K562 (cell line): ENCODE results near the gene PSMB11. TPM values are rescaled to one million over a fixed set of nuclear protein-coding genes. Genes with fewer than 3 reads are reported as not detected.

Source experiments
- BHLHE40 ChIP-seq: IDR thresholded peaks from 2 replicates; pipeline ENCODE4 v1.6.1; 2011; ENCODE audit warnings: low read length, improper control_type of control experiment
- CCNT2 ChIP-seq: IDR thresholded peaks from 2 replicates; pipeline ENCODE4 v1.6.1; 2011; ENCODE audit warnings: borderline replicate concordance, low read depth, mild to moderate bottlenecking, moderate library complexity, mixed read lengths, low read length; ENCODE audit not compliant: insufficient read length; ENCODE audit errors: extremely low read depth
- CEBPZ ChIP-seq: fragments of 150-350 bp; IDR thresholded peaks from 2 replicates; pipeline ENCODE4 v1.6.1; 2014; ENCODE audit warnings: low read depth, mild to moderate bottlenecking, low read length, borderline replicate concordance
- ELF4 ChIP-seq: fragments of 450-650 bp; formaldehyde crosslinking; IDR thresholded peaks from 2 replicates; pipeline ENCODE4 v1.4.0; 2022; ENCODE audit warnings: missing genetic modification characterization
- HMGN3 ChIP-seq: IDR thresholded peaks from 2 replicates; pipeline ENCODE4 v1.6.1; 2011; ENCODE audit warnings: borderline replicate concordance, low read depth, mild to moderate bottlenecking, mixed read lengths, low read length; ENCODE audit not compliant: insufficient read length; ENCODE audit errors: extremely low read depth
- JUN ChIP-seq, 2 experiments: sonication (generic) in 1 of 2; formaldehyde crosslinking in 1 of 2; IDR thresholded peaks; 2 replicates each; pipeline versions ENCODE4 v1.6.1 to v1.8.0; 2012 to 2022; ENCODE audit warnings: borderline replicate concordance in 2 of 2, mild to moderate bottlenecking in 2 of 2, improper control_type of control experiment in 1 of 2, low read depth in 1 of 2, low read length in 1 of 2, missing genetic modification reagents in 1 of 2
- LEF1 ChIP-seq: fragments of 450-650 bp; IDR thresholded peaks from 2 replicates; pipeline ENCODE4 v1.6.1; 2016; ENCODE audit warnings: mild to moderate bottlenecking
- MIER1 ChIP-seq: fragments of 450-650 bp; IDR thresholded peaks from 2 replicates; pipeline ENCODE4 v1.6.1; 2016; ENCODE audit warnings: antibody characterized with exemption, mild to moderate bottlenecking, low read depth
- NR4A1 ChIP-seq, 2 experiments: fragments of 250-450 bp in 1 of 2; fragments of 450-650 bp in 1 of 2; sonication (Bioruptor Pico) in 1 of 2; IDR thresholded peaks; 2 replicates each; pipeline versions ENCODE4 v1.4.0 to v1.6.1; 2016 to 2020; ENCODE audit warnings: mild to moderate bottlenecking in 2 of 2, missing compliant biosample characterization in 1 of 2, missing genetic modification characterization in 1 of 2, moderate library complexity in 1 of 2
- NRF1 ChIP-seq, 2 experiments: fragments of 450-650 bp; IDR thresholded peaks in 1 of 2; conservative IDR thresholded peaks in 1 of 2; 2 replicates each; pipeline ENCODE4 v1.6.1; 2014; ENCODE audit warnings: mild to moderate bottlenecking in 2 of 2
- POLR2B ChIP-seq: fragments of 450-650 bp; IDR thresholded peaks from 2 replicates; pipeline ENCODE4 v1.6.1; 2018; ENCODE audit warnings: low read depth; ENCODE audit not compliant: partially characterized antibody
- PTBP1 ChIP-seq: fragments of 200-400 bp; formaldehyde crosslinking; IDR thresholded peaks from 2 replicates; pipeline ENCODE4 v1.6.1; 2017; ENCODE audit warnings: low read depth, low read length
- RB1 ChIP-seq: fragments of 450-650 bp; IDR thresholded peaks from 2 replicates; pipeline ENCODE4 v1.6.1; 2017; ENCODE audit warnings: low read depth, mild to moderate bottlenecking
- RBFOX2 ChIP-seq: fragments of 200-400 bp; formaldehyde crosslinking; IDR thresholded peaks from 2 replicates; pipeline ENCODE4 v1.6.1; 2017; ENCODE audit warnings: low read depth, mild to moderate bottlenecking, low read length, moderate library complexity
- TBP ChIP-seq: optimal IDR thresholded peaks from 2 replicates; pipeline ENCODE3; 2011; ENCODE audit warnings: low read depth, low read length, improper control_type of control experiment
- TOE1 ChIP-seq, 2 experiments: fragments of 450-650 bp in 1 of 2; sonication (generic) in 1 of 2; formaldehyde crosslinking in 1 of 2; IDR thresholded peaks; 2 replicates each; pipeline versions ENCODE4 v1.7.1 to v1.8.0; 2016 to 2022; ENCODE audit warnings: borderline replicate concordance in 2 of 2, mild to moderate bottlenecking in 2 of 2, antibody characterized with exemption in 1 of 2, inconsistent platforms in 1 of 2, low read depth in 1 of 2, missing genetic modification reagents in 1 of 2, moderate library complexity in 1 of 2
- TRIM25 ChIP-seq: fragments of 450-650 bp; IDR thresholded peaks from 2 replicates; pipeline ENCODE4 v1.7.0; 2016; ENCODE audit warnings: borderline replicate concordance
- USF1 ChIP-seq: sonication (generic); formaldehyde crosslinking; IDR thresholded peaks from 2 replicates; pipeline ENCODE4 v1.9.0; 2022; ENCODE audit warnings: mild to moderate bottlenecking, missing genetic modification reagents
- ZFP36 ChIP-seq: fragments of 150-350 bp; IDR thresholded peaks from 2 replicates; pipeline ENCODE4 v1.6.1; 2018; ENCODE audit warnings: low read length, low read depth; ENCODE audit not compliant: partially characterized antibody
- polyA plus RNA-seq, 8 experiments: library from polyadenylated mRNA; depleted of rRNA in 4 of 8; stranded (reverse) in 5 of 8; unstranded in 3 of 8; fragments of >200 nt; fragmentation: Nextera tagmentation in 2 of 8; fragmentation: Illumina TruSeq in 1 of 8; extraction: Ambion mirVana in 2 of 8; extraction: Trizol in 1 of 8; gene quantifications; 2 replicates each; pipeline versions ENCODE4 v1.2.1 to v1.2.3, GENCODE V29; 2011 to 2014; ENCODE audit warnings: inconsistent platforms in 1 of 8, missing spikeins in 1 of 8
- total RNA-seq, 7 experiments: library from RNA; depleted of rRNA in 6 of 7; stranded (reverse); fragments of >200 nt in 6 of 7; fragmentation: Illumina TruSeq in 2 of 7; extraction: Trizol in 2 of 7; gene quantifications; 2 replicates each; pipeline versions ENCODE4 v1.2.1 to v1.2.3, GENCODE V29; 2011 to 2021; ENCODE audit warnings: low replicate concordance in 1 of 7

PSMB11 gene
- total and polyA plus RNA-seq, 9 of the 15 experiments (the other 6 are each of a cell fraction or from before 2014, with no cell fraction given), result not detected

GRCh38 chr14:23009939-23010726 lies 31.9 kb upstream of the PSMB11 start, which contains the start of gene C14orf93 (continued):
- TF ChIP-seq NRF1 (conservative IDR thresholded peaks at IDR 0.05 in 1 of 2, IDR thresholded peaks at IDR 0.05 in 1 of 2) (peak in 1 of 2 experiments; percentile 49; a peak in 2 of 4 replicates), TBP (peak; percentile 61), ZFP36 (peak; percentile 13), USF1 (CRISPR knock-in tag) (peak; percentile 84), MIER1 (no peak), CEBPZ (no peak), NR4A1 (CRISPR knock-in tag; IDR thresholded peaks at IDR 0.05) (no peak), NR4A1 (tag; IDR thresholded peaks at IDR 0.05) (peak; percentile 80), ELF4 (CRISPR knock-in tag) (0 out of 2 replicates have a peak, but pooled peaks have one; percentile 60), PTBP1 (no peak), TRIM25 (no peak), TOE1 (IDR thresholded peaks at IDR 0.05; ENCODE audit: borderline replicate concordance) (peak; percentile 80), TOE1 (CRISPR knock-in tag; IDR thresholded peaks at IDR 0.05; ENCODE audit: borderline replicate concordance, low read depth) (no peak), HMGN3 (peak; percentile 81), CCNT2 (peak; percentile 82), RB1 (peak; percentile 88), POLR2B (peak; percentile 61), BHLHE40 (peak; percentile 76), LEF1 (0 out of 2 replicates have a peak, but pooled peaks have one; percentile 25), RBFOX2 (peak; percentile 89), JUN (IDR thresholded peaks at IDR 0.05; ENCODE audit: borderline replicate concordance, low read depth, low read length) (peak; percentile 3; the same call in 1 of the 2 replicates), JUN (CRISPR knock-in tag; IDR thresholded peaks at IDR 0.05; ENCODE audit: borderline replicate concordance) (no peak)
